ENCODE measurements around the gene FFAR3. TPM values are rescaled to one million over a fixed set of nuclear protein-coding genes. Genes with fewer than 3 reads are reported as not detected.
A peak's percentile ranks its signal among the peaks of the same experiment; 100 is the strongest.
"Not testable (repeated sequence)": the region's sequence is repeated elsewhere in the genome, so short reads cannot be mapped to it uniquely, and the experiment has no call there.

FFAR3 gene
- total RNA-seq, 1 experiment from 2014 or later, result not detected

- DNase-seq (ENCODE audit: low read depth), result no peak
These were observed 7.7 kb upstream of the FFAR3 start for GRCh38 chr19:35350591-35350990.

- DNase-seq (ENCODE audit: low read depth), result no peak
These were observed 6.7 kb upstream of the FFAR3 start for GRCh38 chr19:35351411-35352176.

- no peak for DNase-seq (ENCODE audit: low read depth)
These were observed 6.1 kb upstream of the FFAR3 start for GRCh38 chr19:35352177-35352447.

GRCh38 chr19:35352448-35353304, 5.6 kb upstream of the FFAR3 start:
- DNase-seq (ENCODE audit: low read depth), result peak; percentile 63

GRCh38 chr19:35353635-35354034, 4.6 kb upstream of the FFAR3 start:
- DNase-seq (ENCODE audit: low read depth), result no peak

GRCh38 chr19:35354898-35355297, 3.4 kb upstream of the FFAR3 start:
- DNase-seq (ENCODE audit: low read depth), result no peak

GRCh38 chr19:35355791-35356460, 2.3 kb upstream of the FFAR3 start:
- DNase-seq (ENCODE audit: low read depth), result no peak

GRCh38 chr19:35358834-35359233, 574 bp downstream of the FFAR3 start:
- not testable (repeated sequence) for DNase-seq (ENCODE audit: low read depth)

- not testable (repeated sequence) for DNase-seq (ENCODE audit: low read depth)
These were observed 1.1 kb downstream of the FFAR3 start for GRCh38 chr19:35359395-35359794.

GRCh38 chr19:35360081-35360480, 1.8 kb downstream of the FFAR3 start:
- not testable (repeated sequence) for DNase-seq (ENCODE audit: low read depth)

- DNase-seq (ENCODE audit: low read depth), result no peak
These were observed 2.7 kb downstream of the FFAR3 start for GRCh38 chr19:35360880-35361420.

- no peak for DNase-seq (ENCODE audit: low read depth)
These were observed 4.2 kb downstream of the FFAR3 start for GRCh38 chr19:35362261-35363000.

- no peak for DNase-seq (ENCODE audit: low read depth)
These were observed 4.8 kb downstream of the FFAR3 start for GRCh38 chr19:35363001-35363590.

- DNase-seq (ENCODE audit: low read depth), result no peak
These were observed 5.6 kb downstream of the FFAR3 start for GRCh38 chr19:35363711-35364425.

GRCh38 chr19:35365303-35365702, 7.0 kb downstream of the FFAR3 start:
- no peak for DNase-seq (ENCODE audit: low read depth)

- DNase-seq (ENCODE audit: low read depth), result no peak
These were observed 10.1 kb downstream of the FFAR3 start for GRCh38 chr19:35368378-35368777.

- no peak for DNase-seq (ENCODE audit: low read depth)
These were observed 11.3 kb downstream of the FFAR3 start for GRCh38 chr19:35369522-35369921.

GRCh38 chr19:35370722-35371121, 12.5 kb downstream of the FFAR3 start, which contains the start of gene GPR42:
Gene GPR42 (plus strand): TSS chr19:35371068. CDS start chr19:35371360, 292 bp downstream.
- no peak for DNase-seq (ENCODE audit: low read depth)

GRCh38 chr19:35373492-35373891, 15.2 kb downstream of the FFAR3 start:
- no peak for DNase-seq (ENCODE audit: low read depth)

- DNase-seq (ENCODE audit: low read depth), result not testable (repeated sequence)
These were observed 15.8 kb downstream of the FFAR3 start for GRCh38 chr19:35374031-35374430.
